ENCODE data around the gene CPNE6. TPM values are rescaled to one million over a fixed set of nuclear protein-coding genes. Genes with fewer than 3 reads are reported as not detected.

Gene CPNE6
- polyA plus RNA-seq, 2 of the 4 experiments (the other 2 are of a cell fraction), result not detected

DNA sequence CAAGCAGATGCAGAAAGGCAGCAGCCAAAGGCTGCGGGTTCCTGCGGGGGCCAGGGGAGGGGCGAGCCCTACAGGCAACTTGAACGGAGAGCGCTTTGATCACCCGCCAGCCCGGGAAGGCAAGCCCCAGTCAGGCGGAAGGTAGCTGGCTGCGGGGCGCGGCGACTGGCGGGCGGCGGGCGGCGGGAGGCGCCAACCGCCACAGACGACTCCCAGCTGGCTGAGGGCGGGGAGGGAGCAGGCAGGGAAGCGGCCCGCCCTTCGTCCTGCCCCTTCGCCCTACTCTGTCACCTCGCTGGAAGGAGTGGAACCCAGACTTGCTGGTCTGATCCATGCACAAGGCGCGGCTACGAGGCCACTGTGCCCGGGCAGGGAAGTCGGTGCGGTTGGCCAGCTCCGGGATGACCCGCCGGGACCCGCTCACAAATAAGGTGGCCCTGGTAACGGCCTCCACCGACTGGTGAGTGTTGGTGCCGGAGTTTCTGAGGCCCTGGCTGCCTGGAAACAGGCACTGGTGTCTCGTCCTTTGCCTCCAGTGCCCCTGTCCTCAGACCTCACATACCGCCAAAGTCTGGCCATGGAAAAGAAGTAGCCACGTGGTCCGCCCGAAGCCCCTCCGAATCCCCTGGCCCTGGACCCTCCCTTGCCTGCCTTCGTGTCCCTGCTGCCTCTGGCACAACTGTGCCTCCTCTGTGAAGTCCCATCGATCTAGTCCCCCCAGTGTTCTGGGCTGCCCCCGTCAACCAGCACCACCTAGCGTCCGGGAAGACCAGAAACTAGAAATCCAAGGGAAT lies 35.0 kb upstream of the CPNE6 start:
- TF ChIP-seq CHD2 (IDR thresholded peaks at IDR 0.05; ENCODE audit: low read length, partially characterized antibody) (no peak), CBX2 (IDR thresholded peaks at IDR 0.05; ENCODE audit: borderline replicate concordance, low read depth) (no peak), JUN (IDR thresholded peaks at IDR 0.05) (peak in 1 of 2 experiments; percentile 80; a peak in 2 of 5 replicates), E2F6 (IDR thresholded peaks at IDR 0.05; ENCODE audit: borderline replicate concordance, low read depth) (peak; percentile 54), CEBPB (IDR thresholded peaks at IDR 0.05) (peak in 1 of 2 experiments; percentile 41; a peak in 1 of 4 replicates), HOXA7 (CRISPR knock-in tag; IDR thresholded peaks at IDR 0.05) (no peak), HES2 (IDR thresholded peaks at IDR 0.05) (no peak), NFE2L2 (conservative IDR thresholded peaks at IDR 0.05; ENCODE audit: low read length) (no peak), EHF (CRISPR knock-in tag; IDR thresholded peaks at IDR 0.05) (no peak), EP300 (IDR thresholded peaks at IDR 0.05) (no peak), FOSB (CRISPR knock-in tag; IDR thresholded peaks at IDR 0.05) (no peak), JUNB (IDR thresholded peaks at IDR 0.05) (no peak), HMGXB4 (CRISPR knock-in tag; IDR thresholded peaks at IDR 0.05; ENCODE audit: borderline replicate concordance) (no peak), RAD21 (conservative IDR thresholded peaks at IDR 0.05 in 1 of 2, IDR thresholded peaks at IDR 0.05 in 1 of 2) (peak; percentile 58 to 67; a peak in 4 of 5 replicates), SMC3 (IDR thresholded peaks at IDR 0.05) (peak; percentile 60; the same call in 2 of the 3 replicates), PHF8 (IDR thresholded peaks at IDR 0.05; ENCODE audit: borderline replicate concordance, low read depth) (peak; percentile 33; the same call in 1 of the 2 replicates), CHD4 (IDR thresholded peaks at IDR 0.05; ENCODE audit: borderline replicate concordance) (no peak), ZC3H11A (IDR thresholded peaks at IDR 0.05) (no peak), KDM1A (IDR thresholded peaks at IDR 0.05; ENCODE audit: low read depth) (no peak), RARB (CRISPR knock-in tag; IDR thresholded peaks at IDR 0.05) (no peak), POLR2A (IDR thresholded peaks at IDR 0.05; ENCODE audit: low read length) (peak; percentile 75), MAX (IDR thresholded peaks at IDR 0.05) (peak; percentile 80), ZNF302 (CRISPR knock-in tag; IDR thresholded peaks at IDR 0.05) (no peak), BCL3 (IDR thresholded peaks at IDR 0.05) (peak; percentile 45; the same call in 1 of the 3 replicates), NPAS2 (CRISPR knock-in tag; IDR thresholded peaks at IDR 0.05; ENCODE audit: borderline replicate concordance) (no peak), ZFP36 (IDR thresholded peaks at IDR 0.05; ENCODE audit: borderline replicate concordance, partially characterized antibody) (no peak), SREBF2 (IDR thresholded peaks at IDR 0.05) (no peak)
- TF ChIP-seq, protein P1, sequence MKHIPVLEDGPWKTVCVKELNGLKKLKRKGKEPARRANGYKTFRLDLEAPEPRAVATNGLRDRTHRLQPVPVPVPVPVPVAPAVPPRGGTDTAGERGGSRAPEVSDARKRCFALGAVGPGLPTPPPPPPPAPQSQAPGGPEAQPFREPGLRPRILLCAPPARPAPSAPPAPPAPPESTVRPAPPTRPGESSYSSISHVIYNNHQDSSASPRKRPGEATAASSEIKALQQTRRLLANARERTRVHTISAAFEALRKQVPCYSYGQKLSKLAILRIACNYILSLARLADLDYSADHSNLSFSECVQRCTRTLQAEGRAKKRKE (CRISPR knock-in tag; IDR thresholded peaks at IDR 0.05; ENCODE audit: low read depth), result no peak
- TF ChIP-seq, protein P2, sequence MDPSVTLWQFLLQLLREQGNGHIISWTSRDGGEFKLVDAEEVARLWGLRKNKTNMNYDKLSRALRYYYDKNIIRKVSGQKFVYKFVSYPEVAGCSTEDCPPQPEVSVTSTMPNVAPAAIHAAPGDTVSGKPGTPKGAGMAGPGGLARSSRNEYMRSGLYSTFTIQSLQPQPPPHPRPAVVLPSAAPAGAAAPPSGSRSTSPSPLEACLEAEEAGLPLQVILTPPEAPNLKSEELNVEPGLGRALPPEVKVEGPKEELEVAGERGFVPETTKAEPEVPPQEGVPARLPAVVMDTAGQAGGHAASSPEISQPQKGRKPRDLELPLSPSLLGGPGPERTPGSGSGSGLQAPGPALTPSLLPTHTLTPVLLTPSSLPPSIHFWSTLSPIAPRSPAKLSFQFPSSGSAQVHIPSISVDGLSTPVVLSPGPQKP (IDR thresholded peaks at IDR 0.05; ENCODE audit: low read depth, low read length), result no peak
- TF ChIP-seq, protein P3, sequence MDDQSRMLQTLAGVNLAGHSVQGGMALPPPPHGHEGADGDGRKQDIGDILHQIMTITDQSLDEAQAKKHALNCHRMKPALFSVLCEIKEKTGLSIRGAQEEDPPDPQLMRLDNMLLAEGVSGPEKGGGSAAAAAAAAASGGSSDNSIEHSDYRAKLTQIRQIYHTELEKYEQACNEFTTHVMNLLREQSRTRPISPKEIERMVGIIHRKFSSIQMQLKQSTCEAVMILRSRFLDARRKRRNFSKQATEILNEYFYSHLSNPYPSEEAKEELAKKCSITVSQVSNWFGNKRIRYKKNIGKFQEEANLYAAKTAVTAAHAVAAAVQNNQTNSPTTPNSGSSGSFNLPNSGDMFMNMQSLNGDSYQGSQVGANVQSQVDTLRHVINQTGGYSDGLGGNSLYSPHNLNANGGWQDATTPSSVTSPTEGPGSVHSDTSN (IDR thresholded peaks at IDR 0.05), result no peak
- TF ChIP-seq, protein P4, sequence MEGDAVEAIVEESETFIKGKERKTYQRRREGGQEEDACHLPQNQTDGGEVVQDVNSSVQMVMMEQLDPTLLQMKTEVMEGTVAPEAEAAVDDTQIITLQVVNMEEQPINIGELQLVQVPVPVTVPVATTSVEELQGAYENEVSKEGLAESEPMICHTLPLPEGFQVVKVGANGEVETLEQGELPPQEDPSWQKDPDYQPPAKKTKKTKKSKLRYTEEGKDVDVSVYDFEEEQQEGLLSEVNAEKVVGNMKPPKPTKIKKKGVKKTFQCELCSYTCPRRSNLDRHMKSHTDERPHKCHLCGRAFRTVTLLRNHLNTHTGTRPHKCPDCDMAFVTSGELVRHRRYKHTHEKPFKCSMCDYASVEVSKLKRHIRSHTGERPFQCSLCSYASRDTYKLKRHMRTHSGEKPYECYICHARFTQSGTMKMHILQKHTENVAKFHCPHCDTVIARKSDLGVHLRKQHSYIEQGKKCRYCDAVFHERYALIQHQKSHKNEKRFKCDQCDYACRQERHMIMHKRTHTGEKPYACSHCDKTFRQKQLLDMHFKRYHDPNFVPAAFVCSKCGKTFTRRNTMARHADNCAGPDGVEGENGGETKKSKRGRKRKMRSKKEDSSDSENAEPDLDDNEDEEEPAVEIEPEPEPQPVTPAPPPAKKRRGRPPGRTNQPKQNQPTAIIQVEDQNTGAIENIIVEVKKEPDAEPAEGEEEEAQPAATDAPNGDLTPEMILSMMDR (IDR thresholded peaks at IDR 0.05), result peak; percentile 77
- 2% methylated on average over 28 of the region's 50 CpGs for WGBS (ENCODE audit: missing lambda C conversion rate)
- POLR2A ChIA-PET, result interaction anchor here (0.9 kb wide), 2 partner anchors 57 to 77 kb away, joined by 4 read pairs; no protein-coding TSS in a partner anchor
- H3K4me1 ChIP-seq, result peaks cover 52% of the 10 kb centered on the region
- H3K4me2 ChIP-seq, result peak overlapping the region; percentile 80
- peak overlapping the region; percentile 67 for H3K4me3 ChIP-seq
- ATAC-seq, result peak; percentile 89 to 92
- H3K9me3 ChIP-seq, result no peaks in the 10 kb centered on the region
- FAIRE-seq, result no peak
- peak; percentile 73 to 83 for DNase-seq (ENCODE audit: low read depth in 1 of 2, low spot score in 1 of 2)
- H3K27ac ChIP-seq, result peak overlapping the region; percentile 95 to 96
- CTCF ChIA-PET, result interaction anchor here (0.7 to 1.2 kb wide), 7 partner anchors 11 to 126 kb away, joined by 3 to 4 read pairs (median 4); no protein-coding TSS in a partner anchor

All from A549 (cell line).